HG02938 (cell line): ENCODE results near the gene REPS1.

Source experiments
- ATAC-seq: cut with Tn5 transposase; IDR thresholded peaks from one replicate; pipeline ENCODE4 v1.9.1; 2021; ENCODE audit warnings: mild to moderate bottlenecking, moderate library complexity; ENCODE audit not compliant: unreplicated experiment

REPS1 gene

DNA sequence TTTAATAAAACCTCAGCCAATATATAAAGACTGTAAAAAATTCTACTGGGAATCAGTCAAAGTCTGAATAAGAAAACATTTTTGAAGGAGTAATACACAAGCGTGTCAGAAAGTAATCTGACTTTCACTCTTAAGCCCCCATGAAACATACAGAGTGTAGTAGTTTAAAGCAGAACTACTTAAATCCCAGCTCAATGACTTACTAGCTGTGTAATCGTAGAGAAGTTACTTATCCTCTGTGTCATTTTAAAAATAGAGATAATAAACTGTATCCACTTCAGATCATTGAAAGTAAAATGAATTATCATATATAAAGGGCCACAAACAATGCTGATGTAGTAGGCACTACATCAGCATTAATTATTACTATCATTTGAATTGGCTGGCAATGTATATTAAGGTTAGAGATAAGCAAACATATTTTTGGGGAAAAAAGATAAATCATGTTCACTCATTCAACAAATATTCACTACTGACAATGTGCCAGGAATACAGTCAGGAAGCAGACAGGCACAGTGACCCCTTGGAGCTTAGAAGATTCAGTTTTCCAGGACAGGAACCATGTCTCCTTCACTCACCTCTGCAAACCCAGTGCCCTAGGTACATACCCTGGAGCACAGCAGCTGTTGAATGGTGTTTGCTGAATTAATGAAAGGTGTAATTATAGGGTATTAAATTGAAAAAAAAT lies 14.4 kb downstream of the REPS1 start:
- ATAC-seq = no peak

DNA sequence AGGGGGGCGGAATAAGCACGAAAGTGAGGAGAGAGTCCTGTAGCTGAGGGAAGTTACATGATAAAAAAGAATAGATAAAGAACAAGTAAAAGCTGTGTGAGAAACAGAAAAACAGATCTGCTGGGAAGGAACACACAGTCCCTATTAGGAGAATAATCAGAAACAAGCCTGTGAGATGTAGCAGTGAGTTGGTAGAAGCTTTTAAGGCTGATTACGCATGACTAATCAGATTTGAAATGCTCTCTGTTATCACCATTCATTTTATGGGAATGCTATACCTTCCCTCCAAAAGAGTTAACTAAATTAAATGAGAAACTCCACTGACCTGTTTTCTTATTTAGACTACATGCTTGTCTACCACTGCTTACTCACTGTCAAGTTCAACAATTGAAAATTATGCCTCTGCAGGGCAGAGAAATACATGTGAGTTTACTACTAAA lies 15.8 kb downstream of the REPS1 start:
- no peak for ATAC-seq

DNA sequence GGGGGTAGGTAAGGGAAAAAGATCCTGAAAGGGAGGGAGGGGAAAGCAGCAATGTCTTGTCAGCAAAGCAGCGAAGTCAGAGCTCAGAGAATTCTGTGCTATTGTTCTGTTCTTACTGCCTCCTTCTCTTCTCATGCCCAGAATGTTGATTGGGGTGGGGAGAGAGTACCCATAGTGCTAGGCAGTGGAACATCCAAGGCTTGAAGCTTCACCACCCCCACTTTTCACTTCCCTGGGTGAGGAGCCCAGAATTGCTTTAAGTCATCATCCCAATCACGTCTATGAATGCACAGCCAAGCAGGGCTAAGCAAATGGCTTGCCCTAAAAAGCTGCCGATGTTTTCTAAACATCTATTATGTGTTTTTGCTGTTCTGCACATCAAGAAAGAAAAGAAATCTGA lies 16.5 kb downstream of the REPS1 start:
- ATAC-seq = no peak

DNA sequence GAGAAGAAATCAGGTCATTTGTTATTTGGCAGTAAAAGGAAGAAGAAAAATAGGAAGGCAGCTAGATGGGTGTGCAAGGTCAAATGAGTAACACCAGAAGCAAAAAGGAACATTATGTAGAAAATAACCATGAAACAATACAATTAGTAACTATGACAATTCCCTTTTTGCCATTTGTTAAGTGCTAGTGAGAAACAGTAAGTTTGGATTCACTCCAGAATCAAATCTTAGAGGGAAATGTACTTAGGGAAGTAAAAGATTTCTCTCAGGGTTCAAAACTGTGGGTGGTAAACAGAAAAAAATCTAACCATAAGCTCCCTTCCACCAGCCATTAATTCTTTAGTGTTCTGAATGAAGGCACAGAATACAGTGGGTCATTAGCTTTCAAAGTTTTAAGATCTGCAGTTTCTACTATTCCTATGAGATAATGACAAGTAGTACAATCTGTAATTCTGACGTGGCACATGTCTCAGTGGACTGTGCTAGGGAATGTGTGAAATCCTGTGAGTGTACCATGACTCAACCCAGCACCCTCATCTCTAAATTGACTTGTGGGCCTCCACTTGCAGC lies 17.1 kb downstream of the REPS1 start:
- no peak for ATAC-seq

DNA sequence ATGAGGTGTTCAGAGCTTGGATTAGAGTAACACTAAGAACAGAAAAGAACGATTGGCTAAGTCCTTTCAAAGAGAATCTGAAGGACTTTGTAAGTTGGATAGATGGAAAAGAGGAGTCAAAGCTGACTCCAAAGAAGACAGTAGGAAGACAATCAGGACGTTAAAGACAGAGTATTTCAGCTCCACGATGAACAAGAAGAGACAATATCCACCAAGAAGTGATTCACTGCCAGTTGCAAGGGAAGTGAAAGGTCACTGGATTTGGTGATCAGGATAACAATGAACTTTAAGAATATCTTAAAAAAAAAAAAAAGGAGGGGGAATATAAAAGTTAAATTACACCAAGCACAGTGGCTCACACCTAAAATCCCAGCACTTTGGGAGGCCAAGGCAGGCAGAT lies 17.9 kb downstream of the REPS1 start:
- ATAC-seq = no peak

DNA sequence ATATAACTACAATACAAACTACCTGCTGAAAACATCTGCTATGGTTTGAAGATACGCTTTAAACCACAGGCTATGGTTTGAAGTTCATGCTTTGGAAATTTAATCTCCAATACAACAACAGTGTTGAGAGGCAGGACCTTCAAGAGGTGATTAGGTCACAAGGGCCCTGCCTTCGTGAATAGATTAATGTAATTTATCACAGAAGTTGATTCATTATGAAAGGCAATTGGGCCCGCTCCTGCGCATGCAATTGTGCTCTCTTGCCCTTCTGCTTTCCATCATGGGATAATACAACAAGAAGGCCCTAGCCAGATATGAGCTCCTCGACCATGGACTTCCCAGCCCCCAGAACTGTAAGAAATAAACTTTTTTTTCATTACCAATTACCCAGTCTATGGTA lies 21.2 kb downstream of the REPS1 start:
- ATAC-seq = no peak

DNA sequence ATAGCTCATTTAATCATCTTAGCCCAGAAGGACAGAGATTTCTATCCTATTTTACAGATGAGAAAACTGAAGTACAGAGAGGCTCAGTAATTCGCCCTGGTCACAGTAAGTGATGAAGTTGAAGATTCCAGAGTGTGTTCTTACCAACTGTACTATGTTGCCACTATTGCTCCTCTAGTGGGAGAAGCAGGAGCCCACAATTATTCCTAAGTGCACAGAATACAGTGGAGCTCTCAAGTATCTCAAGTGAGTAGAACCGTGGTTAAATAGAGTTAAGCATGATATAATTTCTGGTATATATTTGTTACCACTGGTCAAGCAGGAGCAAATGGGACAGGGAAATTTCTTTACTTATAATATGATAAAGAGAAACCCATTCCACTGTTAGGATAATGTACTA lies 22.1 kb downstream of the REPS1 start:
- ATAC-seq = no peak

DNA sequence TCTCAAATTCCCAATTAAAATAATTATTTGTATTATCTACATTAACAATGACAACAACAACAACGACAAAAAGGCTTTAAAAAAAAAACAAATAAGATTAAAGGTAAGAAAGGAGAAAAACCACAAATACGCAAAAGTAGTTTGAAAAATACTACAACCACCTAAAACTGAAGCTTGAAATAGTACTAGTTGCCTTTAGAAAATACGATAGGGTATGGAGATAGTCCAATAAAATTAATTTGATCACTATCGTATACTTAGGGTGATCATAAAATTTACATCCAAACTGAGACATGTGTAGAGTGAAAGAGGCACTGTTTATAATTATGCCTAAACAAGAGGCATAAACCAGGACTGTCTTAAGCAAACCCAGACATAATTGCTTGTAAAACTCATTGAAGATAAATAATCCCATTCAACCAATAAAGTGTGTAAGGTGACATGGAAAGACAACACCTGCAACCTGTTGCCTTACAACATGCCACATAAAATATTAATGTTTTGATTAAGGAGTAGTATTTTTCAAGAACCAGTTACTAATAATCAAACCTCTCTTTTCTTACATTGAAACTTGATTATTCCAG lies 22.7 kb downstream of the REPS1 start:
- ATAC-seq = no peak

DNA sequence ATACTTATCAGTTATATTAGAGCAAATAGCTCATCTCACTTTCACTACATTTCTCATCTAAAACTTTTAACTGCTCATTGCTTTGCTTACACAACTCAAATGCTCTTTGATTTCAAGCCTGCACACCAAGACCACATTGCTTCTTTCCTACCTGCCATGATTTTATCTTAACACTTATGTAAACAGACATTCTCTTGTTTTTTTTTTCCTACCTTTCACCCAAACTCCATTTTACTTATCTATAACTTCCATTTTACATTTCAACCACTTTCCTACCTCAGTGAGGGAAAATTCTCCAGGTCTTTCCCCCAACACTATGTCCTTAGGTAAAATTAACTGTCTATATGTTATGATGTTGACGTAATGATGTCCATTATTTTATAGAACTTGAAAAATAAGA lies 24.0 kb downstream of the REPS1 start:
- ATAC-seq = no peak

DNA sequence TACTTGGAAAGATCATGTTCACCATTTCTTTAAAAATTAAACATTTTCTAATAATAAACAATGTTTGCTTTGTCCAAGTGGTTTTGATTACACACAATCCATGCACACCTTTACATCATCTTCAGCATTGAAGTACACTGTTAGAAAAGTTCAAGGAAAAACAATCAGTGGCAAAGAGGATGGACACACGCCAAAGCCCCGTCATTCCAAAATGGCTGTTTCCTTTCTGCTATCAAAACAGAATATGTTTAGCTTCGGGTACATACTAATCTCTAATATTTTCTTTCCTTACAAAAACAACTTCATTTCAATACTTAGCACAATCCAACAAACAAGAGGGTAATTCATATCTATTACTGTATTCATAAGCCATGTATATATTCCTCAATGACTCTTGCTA lies 24.5 kb downstream of the REPS1 start:
- no peak for ATAC-seq

DNA sequence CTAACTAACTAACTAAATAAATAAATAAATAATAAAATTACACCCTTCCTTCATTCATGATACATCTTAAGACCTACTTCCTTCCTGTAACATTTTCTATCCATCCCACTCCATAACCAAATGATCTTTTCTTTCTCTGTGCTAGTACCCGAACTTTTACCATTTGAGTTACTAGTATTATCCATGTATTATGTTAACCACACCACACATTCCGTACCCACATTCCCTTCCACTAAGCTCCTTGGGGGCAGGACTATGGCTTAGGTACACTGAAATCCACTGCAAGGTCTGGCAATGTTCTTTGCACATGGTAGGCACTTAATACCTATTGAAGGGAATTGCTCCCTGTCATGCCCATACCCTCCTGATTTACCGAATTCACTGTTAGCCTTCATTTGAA lies 24.9 kb downstream of the REPS1 start:
- ATAC-seq = no peak

DNA sequence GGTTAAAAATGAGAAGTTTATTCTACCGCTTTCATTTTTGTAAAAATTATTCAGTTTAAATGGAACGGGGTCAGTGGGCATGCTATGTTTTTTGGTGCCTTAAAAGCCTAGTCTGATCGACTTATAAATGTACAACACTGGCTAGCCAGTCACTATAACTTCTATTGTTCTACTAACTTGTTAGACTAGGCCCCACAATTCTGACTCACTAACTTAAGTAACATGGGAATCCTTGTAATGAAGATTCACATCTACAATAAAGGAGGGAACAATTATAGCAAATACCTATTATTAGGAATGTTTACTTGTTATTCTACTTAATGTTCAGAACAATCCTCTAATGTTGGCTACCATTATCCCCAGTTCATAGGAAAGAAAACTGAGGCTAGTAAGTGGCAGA lies 28.5 kb downstream of the REPS1 start:
- ATAC-seq = no peak

DNA sequence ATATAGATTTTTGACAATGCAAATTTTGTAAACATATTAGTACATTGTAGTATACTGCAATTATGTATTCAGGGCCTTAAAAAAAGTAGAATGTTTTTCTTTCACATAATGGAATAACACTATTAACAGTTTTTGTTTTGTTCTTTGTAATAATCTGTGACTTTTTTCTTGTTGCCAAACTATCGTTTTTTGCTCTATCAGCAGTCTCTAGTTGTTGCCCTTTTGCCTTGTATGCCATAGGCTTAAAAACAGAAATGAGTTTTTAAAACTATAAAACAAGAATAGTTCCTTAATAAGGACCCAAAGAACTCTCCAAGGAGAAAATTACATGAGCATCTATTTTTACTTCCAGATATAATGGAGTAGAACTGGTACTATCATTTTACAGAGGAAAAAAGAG lies 29.5 kb downstream of the REPS1 start:
- no peak for ATAC-seq

DNA sequence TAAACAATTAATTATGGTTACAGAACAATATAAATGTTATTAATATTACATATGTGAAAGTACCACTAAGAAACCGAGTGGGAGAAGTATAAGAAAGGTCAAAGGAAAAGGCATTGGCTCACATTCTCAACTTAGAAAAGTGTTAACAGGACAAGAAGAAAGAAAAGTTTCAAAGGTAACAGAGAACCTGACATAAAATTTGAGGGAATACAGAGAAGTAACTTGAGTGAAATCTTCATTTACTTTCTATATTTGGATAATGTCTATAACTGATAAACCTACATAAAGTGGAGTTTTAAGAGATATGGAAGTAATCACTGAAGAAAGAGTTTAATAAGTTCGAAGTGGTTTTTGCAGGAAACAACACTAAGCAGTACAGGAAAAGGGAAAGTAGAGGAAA lies 30.1 kb downstream of the REPS1 start:
- ATAC-seq = no peak

DNA sequence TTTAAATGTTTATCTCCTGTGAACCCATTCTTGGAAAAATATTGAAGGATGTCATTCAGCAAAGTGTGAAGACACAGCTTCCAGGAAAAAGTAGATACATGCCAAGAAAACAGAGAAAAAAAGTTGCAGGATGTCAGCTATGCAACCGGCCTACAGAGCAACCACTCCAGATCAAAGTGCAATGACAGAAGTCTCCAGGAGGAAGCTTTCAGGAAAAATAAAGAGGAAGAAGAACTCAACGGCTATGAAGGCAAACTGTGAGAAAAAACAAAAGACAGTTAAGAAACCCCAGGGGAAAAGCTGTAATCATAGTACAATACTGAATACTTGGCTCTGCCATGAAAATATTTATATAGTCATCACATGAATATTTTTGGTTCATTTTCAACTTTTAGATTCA lies 30.6 kb downstream of the REPS1 start:
- ATAC-seq = no peak

DNA sequence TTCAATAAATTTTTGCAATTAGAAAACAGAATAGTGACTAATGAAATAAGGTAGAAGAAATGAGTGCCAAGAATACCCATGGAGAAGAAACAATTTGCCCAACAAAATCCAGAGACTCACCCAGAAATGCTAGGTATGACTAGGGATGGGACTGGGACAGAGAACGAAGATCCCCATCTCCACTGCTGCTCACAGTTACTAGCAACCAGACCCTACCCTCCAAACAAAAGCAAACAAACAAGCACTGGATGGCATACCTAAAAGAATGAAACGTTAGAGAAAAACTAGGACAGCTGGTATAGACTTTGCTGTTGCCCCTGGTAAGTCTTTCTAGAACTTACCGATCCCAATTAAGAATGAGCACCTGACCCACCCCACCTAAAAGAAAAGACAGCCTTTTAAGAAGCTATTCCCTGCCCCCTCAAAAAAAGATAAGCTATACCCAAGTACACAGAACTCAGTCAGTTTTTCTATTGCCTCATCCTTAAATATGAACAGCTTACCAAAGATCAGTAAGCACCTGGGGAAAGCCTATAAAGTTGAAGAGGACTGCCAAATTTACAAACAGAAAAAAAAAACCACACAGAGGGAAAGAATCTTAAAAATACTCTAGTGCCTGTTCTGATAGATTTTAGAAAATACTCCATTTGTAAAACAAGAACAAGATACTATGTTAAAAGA lies 31.7 kb downstream of the REPS1 start:
- ATAC-seq = no peak

DNA sequence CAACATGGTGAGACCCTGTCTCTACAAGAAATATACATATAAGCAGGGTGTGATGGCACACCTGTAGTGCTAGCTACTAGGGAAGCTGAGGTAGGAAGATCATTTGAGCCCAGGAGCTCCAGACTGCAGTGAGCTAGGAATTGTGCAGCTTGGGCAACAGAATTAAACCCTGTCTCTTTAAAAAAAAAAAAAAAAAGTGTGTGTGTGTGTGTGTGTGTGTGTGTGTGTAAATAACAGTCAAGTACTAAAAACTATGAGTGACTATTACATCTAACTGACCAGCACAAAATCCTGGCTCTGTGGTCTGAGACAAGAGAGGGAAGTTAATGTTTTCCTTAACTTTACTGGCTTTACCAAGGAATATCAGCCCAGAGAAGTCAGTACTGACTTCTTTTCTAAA lies 32.8 kb downstream of the REPS1 start:
- no peak for ATAC-seq

DNA sequence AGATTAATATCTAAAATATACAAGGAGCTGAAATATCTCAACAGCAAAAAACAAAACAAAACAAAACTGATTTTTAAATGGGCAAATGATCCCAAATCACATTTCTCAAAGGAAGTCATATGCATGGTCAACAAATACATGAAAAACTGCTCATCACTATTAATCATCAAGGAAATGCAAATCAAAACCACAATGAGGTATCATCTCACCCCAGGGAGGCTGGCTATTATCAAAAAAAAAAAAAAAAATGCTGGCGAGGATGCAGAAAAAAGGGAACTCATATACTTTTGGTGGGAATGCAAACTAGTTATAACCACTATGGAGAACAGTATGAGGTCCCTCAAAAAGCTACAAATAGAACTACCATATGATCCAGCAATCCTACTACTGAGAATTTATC lies 34.6 kb downstream of the REPS1 start:
- no peak for ATAC-seq

DNA sequence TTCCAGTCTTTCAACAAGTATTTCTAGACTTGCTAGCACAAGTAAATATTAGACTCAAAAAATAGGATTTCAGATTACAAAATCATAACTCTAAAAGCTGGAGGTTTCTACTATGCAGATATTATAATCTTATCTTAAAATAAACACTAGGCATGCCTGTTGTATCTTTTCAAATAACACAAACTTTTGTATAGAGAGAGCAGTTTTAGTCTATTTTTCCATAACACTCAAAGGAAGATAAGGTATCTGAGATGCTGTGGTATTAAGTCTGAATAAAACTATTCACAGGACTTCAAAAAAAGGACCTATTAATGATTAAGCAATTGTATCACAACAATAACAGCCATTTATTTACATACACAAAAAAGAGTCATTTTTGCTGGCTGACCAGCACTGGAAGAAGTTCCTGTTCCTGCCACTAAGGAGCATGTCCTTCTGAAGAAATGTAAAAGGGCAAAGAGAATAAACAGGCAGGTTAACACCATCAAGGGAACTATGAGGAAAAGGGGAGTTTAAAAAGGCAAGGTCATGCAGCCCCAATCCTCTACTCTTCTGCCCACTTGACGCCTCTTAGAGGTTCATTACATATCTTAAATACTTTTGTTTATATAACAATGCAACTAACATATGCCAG lies 39.4 kb downstream of the REPS1 start:
- ATAC-seq = no peak

DNA sequence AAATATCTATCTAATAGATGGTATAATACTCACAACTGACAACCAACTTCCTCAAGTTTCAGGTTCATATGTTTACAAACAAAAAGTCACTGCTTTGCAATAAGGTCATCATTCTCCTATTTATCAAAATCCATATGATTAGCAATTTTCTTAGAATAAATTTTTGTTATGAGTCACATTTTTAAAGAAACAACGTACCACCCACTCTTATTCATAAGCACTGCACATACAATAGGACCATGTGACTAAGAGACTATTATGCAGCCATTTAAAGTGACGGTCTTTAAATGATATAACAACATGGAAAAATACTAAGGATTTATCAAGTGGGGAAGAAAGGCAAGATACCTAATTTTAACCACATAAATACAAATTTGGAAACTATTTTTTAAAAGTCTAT lies 40.0 kb downstream of the REPS1 start:
- ATAC-seq = no peak

DNA sequence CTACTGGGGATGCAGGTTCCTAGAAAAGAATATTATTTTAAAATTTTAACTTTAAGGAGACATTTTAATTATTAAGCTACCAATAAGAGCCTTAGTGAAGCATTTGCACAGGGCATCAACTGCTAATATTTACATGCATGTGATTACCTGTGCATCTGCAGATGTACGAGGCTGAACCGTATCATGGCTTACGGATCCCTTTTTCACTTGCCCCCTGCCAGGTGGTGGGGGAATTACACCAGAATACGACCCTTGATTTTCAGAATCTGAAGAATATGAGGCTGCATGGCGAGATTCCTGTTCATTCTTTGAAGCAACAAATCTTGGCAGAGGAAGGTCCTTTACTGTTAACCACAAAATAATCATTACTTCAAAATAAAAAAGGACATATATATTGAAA lies 42.7 kb downstream of the REPS1 start:
- no peak for ATAC-seq

DNA sequence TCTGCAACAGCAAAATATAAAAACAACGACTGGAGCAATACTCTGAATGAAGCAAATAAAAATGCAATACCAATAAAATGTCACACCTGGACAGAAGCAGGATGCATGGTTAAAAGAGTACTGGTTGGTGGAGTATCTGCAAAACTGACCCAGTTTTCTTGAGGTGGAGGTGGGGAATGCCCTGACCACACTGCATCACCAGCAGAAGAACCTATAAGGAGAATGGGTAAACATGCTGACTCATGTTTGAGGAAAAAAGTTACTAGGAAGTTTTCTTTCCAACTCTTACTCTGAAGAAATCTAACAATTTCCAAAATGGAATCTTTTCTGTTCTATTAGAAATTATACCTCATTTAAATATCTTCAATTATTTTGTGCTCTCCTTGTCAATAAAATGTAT lies 43.6 kb downstream of the REPS1 start:
- ATAC-seq = no peak
